GM23338 (cell line): ENCODE results near the gene KCNMB1.

Experiments
- ETS1 ChIP-seq: IDR thresholded peaks from 2 replicates; pipeline ENCODE4 v1.6.1; 2016; ENCODE audit warnings: antibody characterized with exemption
- EZH2 ChIP-seq: fragments of 200-600 bp; sonication (generic); IDR thresholded peaks from one replicate; pipeline ENCODE4 v1.8.0; 2017; ENCODE audit warnings: antibody characterized with exemption, mild to moderate bottlenecking, low read depth; ENCODE audit not compliant: unreplicated experiment
- TF ChIP-seq, protein P1 (sequence below), 2 experiments: fragments of 200-600 bp in 1 of 2; sonication (generic) in 1 of 2; conservative IDR thresholded peaks; 2 replicates each; pipeline versions ENCODE4 v1.5.1 to v1.6.1; 2016 to 2017; ENCODE audit warnings: antibody characterized with exemption in 2 of 2, low read depth in 2 of 2, mild to moderate bottlenecking in 2 of 2, moderate library complexity in 1 of 2

GRCh38 chr5:170368586-170368985 lies 20.6 kb downstream of the KCNMB1 start:
- TF ChIP-seq, protein P1, sequence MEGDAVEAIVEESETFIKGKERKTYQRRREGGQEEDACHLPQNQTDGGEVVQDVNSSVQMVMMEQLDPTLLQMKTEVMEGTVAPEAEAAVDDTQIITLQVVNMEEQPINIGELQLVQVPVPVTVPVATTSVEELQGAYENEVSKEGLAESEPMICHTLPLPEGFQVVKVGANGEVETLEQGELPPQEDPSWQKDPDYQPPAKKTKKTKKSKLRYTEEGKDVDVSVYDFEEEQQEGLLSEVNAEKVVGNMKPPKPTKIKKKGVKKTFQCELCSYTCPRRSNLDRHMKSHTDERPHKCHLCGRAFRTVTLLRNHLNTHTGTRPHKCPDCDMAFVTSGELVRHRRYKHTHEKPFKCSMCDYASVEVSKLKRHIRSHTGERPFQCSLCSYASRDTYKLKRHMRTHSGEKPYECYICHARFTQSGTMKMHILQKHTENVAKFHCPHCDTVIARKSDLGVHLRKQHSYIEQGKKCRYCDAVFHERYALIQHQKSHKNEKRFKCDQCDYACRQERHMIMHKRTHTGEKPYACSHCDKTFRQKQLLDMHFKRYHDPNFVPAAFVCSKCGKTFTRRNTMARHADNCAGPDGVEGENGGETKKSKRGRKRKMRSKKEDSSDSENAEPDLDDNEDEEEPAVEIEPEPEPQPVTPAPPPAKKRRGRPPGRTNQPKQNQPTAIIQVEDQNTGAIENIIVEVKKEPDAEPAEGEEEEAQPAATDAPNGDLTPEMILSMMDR (conservative IDR thresholded peaks at IDR 0.05; ENCODE audit: low read depth in 2 of 2) = no peak
- TF ChIP-seq EZH2 (no peak), ETS1 (no peak)
